MG63 (cell line): ENCODE results near the gene MAD1L1. TPM values are rescaled to one million over a fixed set of nuclear protein-coding genes. Genes with fewer than 3 reads are reported as not detected.

Source experiments
- DNase-seq: peaks from one replicate; pipeline ENCODE4 v3.0.0-alpha.2; 2020
- H3K27me3 ChIP-seq: fragments of 250-450 bp; sonication (Bioruptor Pico); 2 replicates; pipeline ENCODE4 v1.5.1; 2020; ENCODE audit warnings: mild to moderate bottlenecking, moderate library complexity
- H3K36me3 ChIP-seq: fragments of 250-450 bp; sonication (Bioruptor Pico); 2 replicates; pipeline ENCODE4 v1.5.1; 2020; ENCODE audit warnings: mild to moderate bottlenecking, moderate library complexity
- H3K4me3 ChIP-seq: fragments of 250-450 bp; sonication (Bioruptor Pico); 2 replicates; pipeline ENCODE4 v1.5.1; 2020; ENCODE audit warnings: mild to moderate bottlenecking, moderate library complexity
- H3K9me3 ChIP-seq: fragments of 250-450 bp; sonication (Bioruptor Pico); 2 replicates; pipeline ENCODE4 v1.5.1; 2020; ENCODE audit warnings: mild to moderate bottlenecking, moderate library complexity
- total RNA-seq: library from RNA; depleted of rRNA; stranded (reverse); fragments of >200 nt; shearing (Covaris generic); gene quantifications from 2 replicates; pipeline ENCODE4 v1.2.3, GENCODE V29; 2014; ENCODE audit warnings: low replicate concordance

The MAD1L1 gene
- total RNA-seq, 1 experiment from 2014 or later, result 65.1 TPM

DNA sequence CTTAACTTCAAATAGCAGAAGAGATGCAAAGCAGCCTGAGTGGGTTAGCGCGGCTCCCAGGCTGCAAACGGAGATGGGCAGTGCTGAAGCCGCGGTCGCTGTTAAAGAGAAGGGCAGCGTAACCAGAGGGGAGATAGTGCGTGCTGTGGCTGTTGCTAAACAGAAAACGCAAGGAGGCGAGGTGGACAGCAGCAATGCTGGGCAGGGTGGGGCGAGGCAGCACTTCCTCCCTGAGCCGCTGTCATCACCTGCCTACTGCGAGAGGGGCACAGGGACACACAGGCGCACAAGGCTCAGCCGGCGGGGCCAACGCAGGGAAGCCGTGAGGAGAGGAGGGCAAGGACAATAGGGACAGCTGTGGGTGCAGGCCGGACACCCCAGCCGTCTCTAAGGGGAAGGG lies 137.3 kb downstream of the MAD1L1 start:
- no peaks in the 10 kb centered on the region for H3K9me3 ChIP-seq
- no peaks in the 10 kb centered on the region for H3K36me3 ChIP-seq
- H3K27me3 ChIP-seq, result no peaks in the 10 kb centered on the region
- no peak overlapping the region for H3K4me3 ChIP-seq
- DNase-seq, result no peak

DNA sequence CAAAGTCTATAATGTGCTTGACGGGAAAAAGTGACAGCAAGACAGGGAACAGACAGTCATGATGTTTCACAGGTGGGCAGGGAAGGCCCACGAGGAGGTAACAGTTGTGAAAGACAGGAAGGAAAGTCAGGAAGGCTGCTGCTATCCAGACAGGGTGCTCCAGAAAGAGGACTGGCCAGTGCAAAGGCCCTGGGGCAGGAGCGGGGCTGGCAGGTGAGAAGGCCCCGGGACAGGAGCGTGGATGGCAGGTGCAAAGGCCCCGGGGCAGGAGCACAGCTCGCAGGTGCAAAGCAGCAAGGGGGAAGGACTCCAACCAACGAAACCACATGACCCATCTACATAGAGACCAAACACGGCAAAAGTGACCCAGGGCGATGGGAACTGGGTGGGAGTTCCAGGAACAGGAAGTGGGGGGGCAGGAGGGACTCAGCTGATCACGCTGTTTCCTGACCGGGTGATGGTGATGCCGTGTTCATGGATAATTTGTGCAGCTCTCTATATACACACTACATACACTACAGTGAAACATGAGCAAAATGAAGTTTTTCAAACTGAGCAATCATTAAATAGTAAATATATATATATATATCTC lies 138.2 kb downstream of the MAD1L1 start:
- Histone ChIP-seq H3K27me3 (no peaks in the 10 kb centered on the region), H3K36me3 (no peaks in the 10 kb centered on the region), H3K9me3 (no peaks in the 10 kb centered on the region), H3K4me3 (no peak overlapping the region)
- DNase-seq, result no peak

DNA sequence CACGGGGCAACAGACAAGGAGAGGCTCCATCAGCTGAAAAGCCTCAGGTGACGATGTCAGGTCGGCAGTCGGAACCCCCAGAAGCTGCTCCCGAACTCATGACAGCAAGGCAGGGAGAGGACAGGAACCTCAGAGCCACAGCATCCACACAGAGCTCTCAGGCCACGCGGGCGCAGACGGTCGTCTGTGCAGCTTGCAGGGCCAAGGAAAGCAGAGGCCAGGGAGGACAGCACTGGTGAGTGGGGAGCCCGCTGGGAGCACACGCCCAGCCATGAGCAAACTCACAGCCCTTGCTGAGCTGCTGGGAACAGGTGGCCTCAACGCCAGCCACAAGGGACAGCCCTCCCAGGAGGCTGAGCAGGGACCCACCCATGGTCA lies 138.9 kb downstream of the MAD1L1 start:
- Histone ChIP-seq H3K9me3 (no peaks in the 10 kb centered on the region), H3K36me3 (no peaks in the 10 kb centered on the region), H3K4me3 (no peak overlapping the region), H3K27me3 (no peaks in the 10 kb centered on the region)
- DNase-seq, result no peak

DNA sequence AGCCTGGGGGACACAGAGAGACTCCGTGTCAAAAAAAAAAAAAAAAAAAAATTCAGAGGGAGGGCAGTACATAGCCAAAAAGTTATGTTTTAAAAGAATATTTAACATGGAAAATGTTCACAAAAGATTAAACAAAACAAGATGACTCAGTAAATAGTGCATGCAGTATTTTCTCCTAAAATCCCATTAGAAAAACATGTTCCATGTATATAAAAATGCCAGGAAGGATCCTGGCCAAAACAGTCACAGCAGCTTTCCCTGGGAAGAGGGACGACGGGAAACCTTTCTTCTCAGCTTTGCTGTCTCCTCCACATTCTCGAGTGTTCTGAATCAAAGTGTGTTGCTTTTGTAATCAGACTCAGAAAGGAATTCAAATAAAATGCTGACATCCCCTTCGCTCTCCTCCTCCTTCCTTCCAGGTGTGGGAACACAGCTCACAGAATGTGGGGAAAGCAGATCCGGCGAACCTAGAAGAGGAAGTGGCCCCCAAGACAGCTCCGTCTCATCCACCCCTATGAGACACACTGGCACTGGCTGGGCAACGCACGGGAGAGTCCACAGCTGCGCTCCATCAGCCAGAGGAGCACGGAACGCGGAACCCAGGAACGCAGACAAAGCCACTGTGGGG lies 139.4 kb downstream of the MAD1L1 start:
- Histone ChIP-seq H3K4me3 (no peak overlapping the region), H3K9me3 (no peaks in the 10 kb centered on the region), H3K27me3 (no peaks in the 10 kb centered on the region), H3K36me3 (no peaks in the 10 kb centered on the region)
- DNase-seq, result no peak

DNA sequence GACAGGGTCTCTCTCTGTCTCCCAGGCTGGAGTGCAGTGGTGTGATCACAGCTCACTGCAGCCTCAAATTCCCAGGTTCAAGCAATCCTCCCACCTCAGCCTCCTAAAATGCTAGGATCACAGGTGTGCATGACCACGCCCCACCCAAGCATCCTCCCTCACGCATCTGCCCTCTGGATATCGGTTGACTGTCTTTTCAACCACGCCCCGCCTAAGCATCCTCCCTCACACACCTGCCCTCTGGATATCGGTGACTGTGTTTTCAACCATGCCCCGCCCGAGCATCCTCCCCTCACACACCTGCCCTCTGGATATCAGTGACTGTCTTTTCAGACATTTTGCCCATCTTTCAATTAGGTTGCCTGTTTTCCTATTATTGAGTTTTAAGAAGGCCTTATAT lies 140.5 kb downstream of the MAD1L1 start:
- H3K4me3 ChIP-seq, result no peak overlapping the region
- H3K27me3 ChIP-seq, result no peaks in the 10 kb centered on the region
- no peaks in the 10 kb centered on the region for H3K9me3 ChIP-seq
- H3K36me3 ChIP-seq, result no peaks in the 10 kb centered on the region
- DNase-seq, result no peak

DNA sequence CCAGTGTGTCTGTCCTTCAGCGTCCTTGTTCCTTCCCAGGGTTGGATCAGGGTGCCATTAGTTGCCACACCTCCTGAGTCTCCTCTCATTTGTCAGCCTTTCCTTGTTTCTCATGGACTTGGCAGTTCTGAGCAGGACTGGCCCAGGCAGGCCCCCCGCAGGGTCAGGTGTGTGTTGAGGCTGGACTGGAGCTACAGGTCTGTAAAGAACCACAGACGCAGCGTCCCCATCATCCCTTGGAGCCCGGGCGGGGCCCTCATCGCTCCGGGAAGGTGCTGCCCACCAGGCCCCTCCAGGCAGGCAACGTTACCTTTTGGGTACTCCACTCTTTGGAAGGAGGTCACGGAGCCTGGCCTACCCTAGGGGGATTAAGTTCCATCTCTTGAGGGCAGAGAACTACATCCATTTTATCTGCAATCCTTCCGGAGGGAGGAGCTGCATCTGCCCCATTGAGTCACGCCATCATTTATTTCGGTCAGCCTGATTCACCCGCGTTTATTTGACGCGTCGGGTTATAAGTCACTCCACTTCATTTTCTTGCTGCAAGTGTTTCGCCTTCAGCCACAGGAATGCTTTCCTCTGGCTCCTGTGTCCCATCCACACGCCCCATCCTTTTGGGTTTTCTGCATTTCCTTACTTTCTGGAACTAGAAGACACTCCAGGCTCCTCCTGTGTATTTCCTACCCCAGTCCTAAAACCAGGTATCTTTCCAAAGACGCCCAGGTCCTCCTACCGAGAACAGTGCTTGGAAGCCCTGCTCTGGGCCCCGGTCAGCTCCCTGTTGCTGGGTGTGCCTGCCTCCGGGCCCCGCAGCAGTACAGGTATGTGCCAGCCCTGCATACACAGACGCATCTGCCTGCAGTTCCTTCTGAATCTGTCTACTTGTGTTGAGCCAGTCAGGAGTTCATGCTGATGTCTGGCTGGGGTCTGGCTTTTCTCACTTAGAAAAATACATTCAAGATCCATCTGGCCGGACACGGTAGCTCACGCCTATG lies 141.9 kb downstream of the MAD1L1 start:
- H3K4me3 ChIP-seq, result no peak overlapping the region
- no peaks in the 10 kb centered on the region for H3K27me3 ChIP-seq
- no peaks in the 10 kb centered on the region for H3K36me3 ChIP-seq
- no peaks in the 10 kb centered on the region for H3K9me3 ChIP-seq
- no peak for DNase-seq

DNA sequence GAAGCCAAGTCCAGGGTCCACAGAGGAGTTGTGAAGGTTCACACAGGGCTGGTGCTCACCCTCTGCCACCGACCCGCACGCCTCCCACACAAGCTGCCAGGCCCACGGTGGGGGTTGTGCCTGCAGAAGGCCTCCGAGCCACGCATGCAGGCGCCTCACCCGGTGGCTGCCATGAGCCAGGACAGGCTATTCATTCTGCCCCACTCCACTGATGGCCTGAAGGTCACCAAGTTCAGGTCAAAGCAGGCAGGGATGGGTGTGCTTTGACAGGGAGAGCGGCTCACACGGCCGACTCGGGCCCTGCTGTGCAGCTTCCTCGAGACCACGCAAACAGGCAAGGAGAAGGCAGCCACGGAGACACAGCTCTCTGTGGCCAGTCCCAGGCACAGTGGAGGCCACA lies 143.9 kb downstream of the MAD1L1 start:
- Histone ChIP-seq H3K36me3 (no peaks in the 10 kb centered on the region), H3K27me3 (no peaks in the 10 kb centered on the region), H3K9me3 (no peaks in the 10 kb centered on the region), H3K4me3 (no peak overlapping the region)
- no peak for DNase-seq

DNA sequence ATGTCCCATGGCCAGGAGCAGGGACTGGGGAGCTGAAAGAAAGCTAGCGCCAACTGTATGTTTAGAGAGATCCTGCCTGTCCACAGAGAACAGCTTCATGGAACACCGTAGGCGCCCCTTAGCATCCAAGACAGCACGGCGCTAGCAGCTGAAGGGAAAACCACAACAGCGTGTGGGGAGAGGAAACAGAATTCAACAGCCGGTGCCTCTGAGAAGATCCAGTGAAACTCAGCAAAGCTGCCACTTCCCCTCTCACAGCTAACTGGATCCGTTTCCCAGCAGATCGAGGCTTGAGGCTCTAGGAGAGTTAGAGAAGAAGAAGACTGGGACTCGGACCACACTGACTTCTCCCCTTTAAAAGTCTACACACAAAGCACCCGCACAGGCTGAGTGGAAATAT lies 145.0 kb downstream of the MAD1L1 start:
- Histone ChIP-seq H3K9me3 (no peaks in the 10 kb centered on the region), H3K4me3 (no peak overlapping the region), H3K36me3 (no peaks in the 10 kb centered on the region), H3K27me3 (no peaks in the 10 kb centered on the region)
- no peak for DNase-seq

DNA sequence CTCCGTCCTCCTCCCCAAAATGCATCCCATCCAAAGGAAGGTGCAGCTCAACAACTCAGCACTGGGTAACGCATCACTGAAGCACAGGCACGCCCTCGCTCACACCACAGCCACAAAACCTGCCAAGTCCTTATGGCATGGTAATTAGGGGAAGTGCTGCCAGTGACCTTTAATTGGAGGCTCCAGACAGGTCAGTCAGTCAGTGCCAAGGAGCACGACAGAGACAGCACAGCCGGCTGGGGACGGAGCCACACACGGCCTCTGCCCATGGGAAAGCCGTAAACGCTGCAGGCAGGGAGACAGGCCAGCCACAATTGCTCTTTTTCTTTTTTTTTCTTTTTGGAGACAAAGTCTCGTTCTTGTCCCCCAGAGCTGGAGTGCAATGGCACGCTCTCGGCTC lies 146.5 kb downstream of the MAD1L1 start:
- DNase-seq, result no peak
- H3K36me3 ChIP-seq, result no peaks in the 10 kb centered on the region
- no peaks in the 10 kb centered on the region for H3K9me3 ChIP-seq
- H3K4me3 ChIP-seq, result no peak overlapping the region
- H3K27me3 ChIP-seq, result no peaks in the 10 kb centered on the region

DNA sequence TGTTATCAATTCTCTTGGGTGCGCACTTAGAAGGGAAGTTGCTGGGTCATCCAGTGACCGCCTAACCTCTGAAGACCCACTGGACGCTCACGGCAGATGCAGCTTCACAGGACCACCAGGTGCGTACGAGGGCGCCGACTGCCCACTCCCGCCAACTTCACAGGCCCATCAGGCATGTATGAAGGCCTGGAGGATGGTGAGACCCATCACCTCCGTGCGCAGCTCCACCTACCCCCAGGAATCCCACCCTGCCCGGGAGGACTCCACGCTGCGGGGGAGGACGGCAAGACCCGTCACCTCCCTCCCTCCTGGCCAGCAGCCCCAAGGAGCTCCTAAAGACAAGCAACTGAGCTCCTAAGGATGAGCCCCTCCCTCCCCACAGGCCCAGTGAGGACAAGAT lies 146.9 kb downstream of the MAD1L1 start:
- no peak overlapping the region for H3K4me3 ChIP-seq
- no peaks in the 10 kb centered on the region for H3K36me3 ChIP-seq
- DNase-seq, result no peak
- H3K27me3 ChIP-seq, result no peaks in the 10 kb centered on the region
- H3K9me3 ChIP-seq, result no peaks in the 10 kb centered on the region

DNA sequence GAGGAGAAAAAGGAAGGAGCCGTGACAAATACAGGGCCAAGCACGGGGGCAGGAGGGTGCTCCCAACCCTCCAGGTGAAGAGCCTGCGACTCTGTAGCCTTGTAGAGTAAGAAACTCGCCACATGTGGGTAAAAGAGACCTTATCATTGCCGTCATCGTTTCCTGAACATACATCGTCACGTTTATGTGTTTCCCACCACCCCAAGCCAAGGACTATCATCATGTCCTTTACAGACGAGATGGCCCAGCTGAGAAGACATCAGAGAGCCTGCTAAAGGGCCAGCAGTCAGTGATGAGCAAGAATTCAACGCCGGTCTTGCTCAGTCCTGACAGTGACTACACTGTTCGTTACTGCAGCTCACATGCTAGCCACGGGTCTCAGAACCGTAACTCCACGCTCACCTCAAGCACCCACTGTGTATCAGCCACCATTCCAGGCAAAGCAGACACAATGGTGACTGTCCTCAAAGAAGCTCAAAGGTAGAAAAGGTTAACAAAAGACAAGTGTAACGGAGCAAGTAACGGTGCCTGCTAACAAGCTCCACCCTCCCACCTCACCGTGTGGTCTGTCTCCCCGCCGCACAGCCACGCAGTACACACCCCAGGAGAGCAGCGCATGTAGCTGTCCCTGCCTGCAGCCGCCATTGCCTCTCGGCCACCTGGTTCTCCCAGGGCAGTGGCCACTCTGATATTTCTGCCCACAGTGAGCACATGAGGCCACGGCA lies 147.8 kb downstream of the MAD1L1 start:
- H3K4me3 ChIP-seq, result no peak overlapping the region
- H3K27me3 ChIP-seq, result no peaks in the 10 kb centered on the region
- DNase-seq, result no peak
- H3K9me3 ChIP-seq, result no peaks in the 10 kb centered on the region
- H3K36me3 ChIP-seq, result no peaks in the 10 kb centered on the region

DNA sequence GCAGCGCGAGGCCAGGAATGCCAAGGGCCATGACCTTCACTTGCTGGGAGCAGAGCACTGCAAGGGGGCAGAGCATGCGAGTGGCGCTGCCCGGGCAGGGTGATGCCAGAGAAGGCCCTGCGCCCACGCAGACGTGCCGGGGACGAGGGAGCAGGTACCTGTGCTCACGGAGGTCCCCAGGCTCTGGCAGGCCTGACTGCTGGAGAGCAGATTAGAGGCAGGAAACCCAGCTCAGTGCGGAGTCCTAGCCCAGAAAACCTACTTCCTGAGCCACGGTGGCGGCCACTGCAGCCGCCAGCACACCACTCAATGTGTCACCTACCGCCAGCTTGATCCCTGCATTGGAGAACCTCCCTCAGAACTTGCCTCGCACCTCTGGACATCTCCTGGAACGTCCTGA lies 148.4 kb downstream of the MAD1L1 start:
- Histone ChIP-seq H3K36me3 (no peaks in the 10 kb centered on the region), H3K9me3 (no peaks in the 10 kb centered on the region), H3K4me3 (no peak overlapping the region), H3K27me3 (no peaks in the 10 kb centered on the region)
- no peak for DNase-seq

DNA sequence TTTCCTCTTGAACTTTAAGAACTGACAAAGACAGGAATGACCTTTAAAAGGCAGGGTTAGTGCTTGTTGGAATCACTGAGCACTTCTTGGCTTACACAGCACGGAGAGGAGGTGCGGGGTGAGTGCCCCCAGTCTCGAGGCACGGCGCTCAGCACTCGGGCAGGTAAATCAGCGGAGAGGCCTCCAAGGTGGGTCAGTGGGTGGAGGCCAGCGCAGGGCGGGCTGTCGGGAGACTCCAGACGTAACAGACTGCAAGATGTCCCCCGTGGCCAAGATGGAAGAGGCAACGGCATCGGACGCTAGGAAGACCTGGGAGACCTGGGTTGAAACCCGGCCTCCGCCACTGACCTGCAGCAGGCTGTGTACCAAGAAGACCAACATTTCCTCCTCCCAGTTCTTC lies 149.4 kb downstream of the MAD1L1 start:
- no peaks in the 10 kb centered on the region for H3K36me3 ChIP-seq
- H3K4me3 ChIP-seq, result no peak overlapping the region
- no peak for DNase-seq

DNA sequence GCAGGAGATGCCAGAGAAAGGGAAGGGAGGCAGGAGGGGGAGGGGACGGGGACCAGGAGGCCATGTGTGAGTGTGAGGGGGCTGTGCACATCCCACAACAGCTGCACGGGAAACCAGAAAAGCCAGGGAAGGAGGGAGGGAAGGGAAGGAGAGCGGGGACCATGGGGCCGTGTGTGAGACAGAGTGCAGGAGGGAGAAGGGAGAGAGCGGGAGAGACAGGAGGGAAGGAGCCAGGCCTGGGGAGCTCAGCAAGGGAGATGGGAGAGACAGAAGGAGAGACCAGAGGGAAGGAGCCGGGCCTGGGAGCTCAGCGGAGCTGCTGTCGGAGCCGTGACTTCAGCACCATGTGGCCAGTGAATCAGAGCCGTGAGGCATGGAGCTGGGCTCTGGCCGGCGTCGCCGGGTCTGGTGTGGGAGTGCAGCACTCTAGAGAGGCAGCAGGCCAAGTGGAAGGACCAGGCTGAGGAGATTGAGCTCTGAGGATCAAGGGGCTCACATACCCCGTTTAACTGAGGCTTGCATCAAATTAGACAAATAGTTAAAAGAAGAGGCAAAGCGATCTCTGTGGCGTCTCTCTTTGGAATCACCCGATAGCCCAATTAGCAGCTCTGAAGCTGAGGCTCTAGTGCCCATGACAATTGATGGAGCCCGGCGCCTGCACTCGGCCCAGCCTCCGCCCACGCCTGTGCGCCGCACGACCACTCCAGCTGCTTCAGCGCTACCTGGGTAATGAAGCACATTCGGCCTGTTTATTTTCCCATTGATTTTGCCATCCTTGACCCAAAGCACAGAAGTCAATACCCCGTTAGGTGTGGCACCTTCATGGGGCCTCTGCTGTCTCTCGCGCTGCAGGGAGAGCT lies 150.4 kb downstream of the MAD1L1 start:
- no peaks in the 10 kb centered on the region for H3K27me3 ChIP-seq
- H3K4me3 ChIP-seq, result no peak overlapping the region
- H3K9me3 ChIP-seq, result no peaks in the 10 kb centered on the region
- no peaks in the 10 kb centered on the region for H3K36me3 ChIP-seq
- peak; percentile 79 for DNase-seq

More for the DNA sequence above, 149.4 kb downstream of the MAD1L1 start:
- Histone ChIP-seq H3K27me3 (no peaks in the 10 kb centered on the region), H3K9me3 (no peaks in the 10 kb centered on the region)

DNA sequence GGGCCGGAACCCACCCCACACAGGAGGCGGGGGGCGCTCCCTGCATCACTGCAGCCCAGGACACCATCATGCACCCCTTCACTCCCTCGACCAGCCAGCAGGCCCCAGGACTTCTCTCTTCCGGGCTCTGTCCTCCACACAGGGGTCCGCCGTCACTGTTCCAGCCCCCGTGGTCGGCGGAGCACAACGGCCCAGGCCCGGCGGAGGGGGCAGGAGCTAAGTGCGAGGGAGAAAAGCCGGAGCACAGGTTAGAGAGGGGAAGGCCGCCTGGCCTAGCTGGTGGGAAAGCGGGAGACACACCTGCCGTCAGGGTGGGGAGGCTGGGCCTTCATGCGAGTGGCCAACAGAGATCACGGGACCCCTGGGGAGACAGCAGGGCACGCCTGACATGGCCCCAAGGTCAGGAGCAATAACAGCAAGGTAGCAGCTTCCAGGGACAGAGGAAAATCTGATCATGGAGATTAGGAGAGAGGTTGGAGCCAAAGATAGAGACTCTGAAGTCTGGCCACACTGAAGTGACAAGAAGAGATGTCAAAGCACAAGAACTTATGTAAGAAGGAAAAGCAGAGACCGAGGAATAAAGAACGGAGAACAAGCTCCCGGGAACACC lies 151.1 kb downstream of the MAD1L1 start:
- H3K36me3 ChIP-seq, result no peaks in the 10 kb centered on the region
- DNase-seq, result no peak
- no peaks in the 10 kb centered on the region for H3K9me3 ChIP-seq
- H3K4me3 ChIP-seq, result no peak overlapping the region
- no peaks in the 10 kb centered on the region for H3K27me3 ChIP-seq

DNA sequence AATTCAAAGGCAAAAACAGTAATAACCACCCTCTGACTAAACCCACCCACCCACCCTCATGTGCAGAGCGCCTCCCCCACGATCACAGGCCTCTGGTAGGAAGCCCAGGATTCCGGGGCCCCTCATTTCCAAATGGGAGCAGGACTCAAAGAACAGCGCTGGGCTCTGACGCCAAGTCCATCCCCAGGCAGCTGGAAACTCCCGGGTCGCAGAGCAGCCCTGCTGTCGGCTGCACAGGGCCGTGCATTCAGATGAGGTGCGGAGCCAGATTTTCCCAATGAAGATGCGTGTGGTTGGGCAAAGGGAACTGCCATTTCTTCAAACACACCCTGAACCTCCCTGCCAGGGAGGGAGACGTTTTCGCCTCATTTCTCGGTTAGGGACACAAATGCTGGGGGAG lies 152.3 kb downstream of the MAD1L1 start:
- no peaks in the 10 kb centered on the region for H3K27me3 ChIP-seq
- no peaks in the 10 kb centered on the region for H3K36me3 ChIP-seq
- H3K9me3 ChIP-seq, result no peaks in the 10 kb centered on the region
- H3K4me3 ChIP-seq, result no peak overlapping the region
- DNase-seq, result no peak
